ENCODE data around the gene FGF22.

FGF22 gene

GRCh38 chr19:644789-645188 lies 5.1 kb downstream of the FGF22 start:
- DNase-seq = no peak

- DNase-seq = no peak
Observed at GRCh38 chr19:645912-646778, 6.5 kb downstream of the FGF22 start.

- no peak for DNase-seq
Observed at GRCh38 chr19:646779-647565, 7.3 kb downstream of the FGF22 start.

- no peak for DNase-seq
Observed at GRCh38 chr19:647566-648284, 8.0 kb downstream of the FGF22 start.

GRCh38 chr19:648305-648704 lies 8.6 kb downstream of the FGF22 start:
- DNase-seq = no peak

GRCh38 chr19:648904-649801 lies 9.5 kb downstream of the FGF22 start:
- no peak for DNase-seq

GRCh38 chr19:650121-650520 lies 10.4 kb downstream of the FGF22 start:
- no peak for DNase-seq

- no peak for DNase-seq
Observed at GRCh38 chr19:651114-651818, 11.6 kb downstream of the FGF22 start.

- no peak for DNase-seq
Observed at GRCh38 chr19:651991-652390, 12.3 kb downstream of the FGF22 start.

GRCh38 chr19:652467-653389 lies 13.0 kb downstream of the FGF22 start:
- no peak for DNase-seq

GRCh38 chr19:653425-653824 lies 13.7 kb downstream of the FGF22 start:
- DNase-seq = no peak

- DNase-seq = no peak
Observed at GRCh38 chr19:655691-656090, 16.0 kb downstream of the FGF22 start.

- no peak for DNase-seq
Observed at GRCh38 chr19:656751-657559, 17.3 kb downstream of the FGF22 start.

GRCh38 chr19:657611-658010 lies 17.9 kb downstream of the FGF22 start:
- DNase-seq = no peak

- DNase-seq = no peak
Observed at GRCh38 chr19:658059-658839, 18.6 kb downstream of the FGF22 start.

GRCh38 chr19:658916-659839 lies 19.5 kb downstream of the FGF22 start:
- no peak for DNase-seq

- DNase-seq = no peak
Observed at GRCh38 chr19:660793-661426, 21.2 kb downstream of the FGF22 start.

All from OCI-M1 (cell line).